ENCODE data around the gene ROM1. TPM values are rescaled to one million over a fixed set of nuclear protein-coding genes. Genes with fewer than 3 reads are reported as not detected.

Gene ROM1
- polyA plus RNA-seq, 1 donor (not counting 4 experiments of a cell fraction or from before 2014, with no cell fraction given) = 1.5 TPM

GRCh38 chr11:62604460-62605120, 8.5 kb upstream of the ROM1 start:
- dilution Hi-C loops (cut with MboI; ENCODE audit: extremely low pct_ligation_motif_present, low sequenced_read_pairs) = no loop called here
- Histone ChIP-seq H3K27me3 (ENCODE audit: control insufficient read depth, extremely low read depth, insufficient read depth, low read length) (no peaks in the 10 kb centered on the region), H3K36me3 (ENCODE audit: control insufficient read depth in 2 of 2, extremely low read depth in 1 of 2, insufficient read depth in 2 of 2, low read length in 2 of 2) (peaks cover 12 to 14% of the 10 kb centered on the region in 2 experiments), H2AFZ (ENCODE audit: control insufficient read depth, low read length) (no peak overlapping the region), H3K9me3 (ENCODE audit: control insufficient read depth, low read depth, low read length) (no peaks in the 10 kb centered on the region), H3K4me2 (ENCODE audit: control insufficient read depth, extremely low read depth, insufficient read depth, low read depth, low read length) (no peak overlapping the region), H4K20me1 (ENCODE audit: control insufficient read depth, extremely low read depth, insufficient read depth, low read length) (no peaks in the 10 kb centered on the region), H3K9me1 (ENCODE audit: control insufficient read depth, extremely low read depth, insufficient read depth, low read length) (no peaks in the 10 kb centered on the region), H3K79me2 (ENCODE audit: control insufficient read depth, insufficient read depth, low read length) (peaks cover 16% of the 10 kb centered on the region), H3K4me3 (ENCODE audit: control insufficient read depth in 2 of 3, extremely low read depth in 1 of 3, insufficient read depth in 2 of 3, low read depth in 1 of 3, low read length in 3 of 3) (no peak overlapping the region), H3K9ac (ENCODE audit: control insufficient read depth, extremely low read depth, insufficient read depth, low read length) (no peak overlapping the region), H3K4me1 (ENCODE audit: control insufficient read depth, extremely low read depth, insufficient read depth, low read length) (peaks cover 5% of the 10 kb centered on the region), H3K27ac (ENCODE audit: control insufficient read depth, insufficient read depth, low read length) (no peak overlapping the region)
- DNase-seq (ENCODE audit: low read depth, low spot score) = no peak
- FAIRE-seq = no peak
- TF ChIP-seq CTCF (optimal IDR thresholded peaks at IDR 0.05 in 1 of 3, IDR thresholded peaks at IDR 0.05 in 1 of 3, conservative IDR thresholded peaks at IDR 0.05 in 1 of 3; ENCODE audit: extremely low read depth in 1 of 3, insufficient read depth in 2 of 3, low read length in 3 of 3) (no peak), EZH2 (IDR thresholded peaks at IDR 0.05; ENCODE audit: low read length) (no peak)

GRCh38 chr11:62605467-62605866, 7.6 kb upstream of the ROM1 start:
- DNase-seq (ENCODE audit: low read depth, low spot score) = no peak
- Histone ChIP-seq H3K9ac (ENCODE audit: control insufficient read depth, extremely low read depth, insufficient read depth, low read length) (no peak overlapping the region), H3K4me1 (ENCODE audit: control insufficient read depth, extremely low read depth, insufficient read depth, low read length) (peaks cover 3% of the 10 kb centered on the region), H3K9me1 (ENCODE audit: control insufficient read depth, extremely low read depth, insufficient read depth, low read length) (no peaks in the 10 kb centered on the region), H3K9me3 (ENCODE audit: control insufficient read depth, low read depth, low read length) (no peaks in the 10 kb centered on the region), H3K27ac (ENCODE audit: control insufficient read depth, insufficient read depth, low read length) (no peak overlapping the region), H3K79me2 (ENCODE audit: control insufficient read depth, insufficient read depth, low read length) (peaks cover 10% of the 10 kb centered on the region), H2AFZ (ENCODE audit: control insufficient read depth, low read length) (no peak overlapping the region), H4K20me1 (ENCODE audit: control insufficient read depth, extremely low read depth, insufficient read depth, low read length) (no peaks in the 10 kb centered on the region), H3K4me2 (ENCODE audit: control insufficient read depth, extremely low read depth, insufficient read depth, low read depth, low read length) (no peak overlapping the region), H3K36me3 (ENCODE audit: control insufficient read depth in 2 of 2, extremely low read depth in 1 of 2, insufficient read depth in 2 of 2, low read length in 2 of 2) (peaks cover 13 to 14% of the 10 kb centered on the region in 2 experiments), H3K27me3 (ENCODE audit: control insufficient read depth, extremely low read depth, insufficient read depth, low read length) (no peaks in the 10 kb centered on the region), H3K4me3 (ENCODE audit: control insufficient read depth in 2 of 3, extremely low read depth in 1 of 3, insufficient read depth in 2 of 3, low read depth in 1 of 3, low read length in 3 of 3) (no peak overlapping the region)
- dilution Hi-C loops (cut with MboI; ENCODE audit: extremely low pct_ligation_motif_present, low sequenced_read_pairs) = no loop called here
- no peak for FAIRE-seq
- TF ChIP-seq CTCF (optimal IDR thresholded peaks at IDR 0.05 in 1 of 3, IDR thresholded peaks at IDR 0.05 in 1 of 3, conservative IDR thresholded peaks at IDR 0.05 in 1 of 3; ENCODE audit: extremely low read depth in 1 of 3, insufficient read depth in 2 of 3, low read length in 3 of 3) (no peak), EZH2 (IDR thresholded peaks at IDR 0.05; ENCODE audit: low read length) (no peak)

Data from keratinocyte (primary cell).